ENCODE measurements around the gene PCOLCE2.

GRCh38 chr3:142902356-142902755 is 13.5 kb upstream of the PCOLCE2 start:
- no peak for TF ChIP-seq CTCF (IDR thresholded peaks at IDR 0.05; ENCODE audit: low read depth, low read length)
- no peak for TF ChIP-seq EZH2phosphoT487 (IDR thresholded peaks at IDR 0.05; ENCODE audit: low read depth)

All from OCI-LY3 (cell line).